GM12891 (cell line): ENCODE measurements around the gene MTAP.

Source experiments
- DNase-seq: peaks from one replicate; pipeline ENCODE4 v3.0.0; 2011; ENCODE audit warnings: low spot score; ENCODE audit not compliant: insufficient read length
- FAIRE-seq: peaks from 2 replicates; lab custom pipeline; 2011; peaks lifted over from hg19 to GRCh38; lab: Jason Lieb, UNC
- PAX5 ChIP-seq: IDR thresholded peaks from 2 replicates; pipeline ENCODE4 v1.6.1; 2011; ENCODE audit warnings: low read length, moderate library complexity, mild to moderate bottlenecking; ENCODE audit not compliant: insufficient read depth, severe bottlenecking
- POLR2A ChIP-seq: IDR thresholded peaks from 2 replicates; pipeline ENCODE4 v1.6.1; 2011; ENCODE audit warnings: low read depth, low read length, control low read depth
- POLR2AphosphoS5 ChIP-seq: IDR thresholded peaks from 2 replicates; pipeline ENCODE4 v1.6.1; 2011; ENCODE audit warnings: low read depth, low read length, control low read depth
- POU2F2 ChIP-seq: IDR thresholded peaks from 2 replicates; pipeline ENCODE4 v1.6.1; 2011; ENCODE audit warnings: low read depth, mild to moderate bottlenecking, control low read depth, low read length, moderate library complexity
- SPI1 ChIP-seq: IDR thresholded peaks from 2 replicates; pipeline ENCODE4 v1.6.1; 2011; ENCODE audit warnings: low read depth, low read length, control low read depth
- TAF1 ChIP-seq: IDR thresholded peaks from 2 replicates; pipeline ENCODE4 v1.6.1; 2011; ENCODE audit warnings: low read depth, low read length, control low read depth

The MTAP gene

DNA sequence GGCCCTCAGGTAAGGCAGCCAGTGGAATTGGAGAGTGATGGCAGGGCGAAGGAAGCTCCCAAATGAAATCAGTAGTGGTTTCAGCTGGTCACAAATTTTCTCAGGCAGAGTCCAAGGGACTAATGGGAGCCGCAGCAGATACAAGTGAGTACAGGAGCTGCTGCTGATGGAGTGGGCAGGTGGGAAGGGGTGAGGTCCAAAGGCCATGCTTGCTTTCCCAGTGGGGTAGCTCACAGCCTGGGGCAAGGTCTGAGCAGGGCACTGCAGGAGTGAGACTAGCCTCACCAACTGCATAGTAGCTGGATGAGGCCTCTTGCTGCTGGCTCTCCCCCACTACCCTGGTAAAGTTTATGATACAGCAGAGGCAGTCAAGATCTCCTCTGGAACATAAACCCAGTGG, 38.2 kb downstream of the MTAP start:
- no peak for FAIRE-seq
- no peak for DNase-seq
- TF ChIP-seq SPI1 (no peak), POLR2AphosphoS5 (no peak), PAX5 (no peak), POU2F2 (no peak), POLR2A (no peak), TAF1 (no peak)

DNA sequence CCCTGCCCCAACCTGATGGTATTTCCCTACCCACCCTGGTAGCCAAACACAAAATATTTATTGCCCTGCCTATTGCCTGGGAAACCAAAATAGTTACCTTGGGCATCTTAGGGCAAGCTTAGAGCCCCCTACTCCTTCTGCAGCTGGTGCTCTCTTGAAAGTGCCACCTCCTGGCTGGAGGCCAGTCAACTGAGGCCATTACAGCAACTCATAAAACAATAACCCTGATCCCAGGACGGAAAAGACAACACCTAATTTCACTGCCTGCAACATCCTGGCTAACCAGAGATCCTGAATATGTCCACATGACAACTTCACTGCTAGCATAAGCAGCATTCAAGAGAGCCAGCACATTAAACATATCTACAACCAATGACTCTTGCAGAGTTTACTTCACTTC, 38.7 kb downstream of the MTAP start:
- no peak for DNase-seq
- TF ChIP-seq TAF1 (no peak), POLR2A (no peak), SPI1 (no peak), PAX5 (no peak), POU2F2 (no peak), POLR2AphosphoS5 (no peak)
- no peak for FAIRE-seq

DNA sequence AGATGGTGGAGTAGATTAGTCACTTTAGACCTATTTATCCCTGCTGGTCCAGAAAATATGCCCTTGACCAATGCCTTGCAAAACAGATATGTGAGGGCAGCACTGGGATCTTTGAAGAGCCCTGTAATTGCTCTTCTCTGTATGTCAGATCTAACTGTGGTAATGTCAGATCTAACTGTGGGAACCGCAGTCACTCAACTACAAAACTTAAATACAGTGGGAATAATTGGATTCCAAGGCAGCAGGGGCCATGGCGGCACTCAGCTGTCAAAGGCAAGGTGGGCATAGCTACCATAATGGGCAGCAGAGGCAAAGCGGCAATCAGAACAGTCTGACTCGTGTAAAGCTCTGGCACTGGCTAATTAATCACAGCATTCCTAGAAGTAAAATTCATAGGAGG, 46.2 kb downstream of the MTAP start:
- TF ChIP-seq POLR2AphosphoS5 (no peak), SPI1 (no peak), POU2F2 (no peak), PAX5 (no peak), POLR2A (no peak), TAF1 (no peak)

GRCh38 chr9:21852754-21853153, 50.3 kb downstream of the MTAP start:
- TF ChIP-seq POU2F2, result no peak
- peak; percentile 49 for TF ChIP-seq SPI1
- no peak for TF ChIP-seq PAX5
- no peak for TF ChIP-seq TAF1
- no peak for TF ChIP-seq POLR2A
- no peak for TF ChIP-seq POLR2AphosphoS5
- no peak for DNase-seq
- no peak for FAIRE-seq

More for the DNA sequence above, 46.2 kb downstream of the MTAP start:
- FAIRE-seq (no peak), DNase-seq (no peak)

DNA sequence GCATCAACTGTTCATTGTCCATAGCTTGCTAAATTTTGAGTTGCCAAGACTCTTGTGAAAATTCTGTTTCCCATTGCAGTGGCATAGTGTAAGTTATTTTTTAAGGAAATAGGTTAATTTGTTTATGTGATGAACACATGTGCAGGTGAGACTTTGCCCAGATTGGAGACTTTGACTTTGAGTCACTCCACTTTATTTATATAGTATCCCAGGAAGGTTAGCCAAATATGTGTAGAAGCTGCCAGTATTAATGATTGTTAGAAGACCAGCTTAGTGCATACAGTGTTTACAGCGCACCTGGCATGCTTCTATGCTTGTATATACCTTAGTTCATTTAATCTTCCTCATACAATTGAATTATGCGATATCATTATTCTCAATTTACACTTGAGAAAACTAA, 51.0 kb downstream of the MTAP start:
- DNase-seq, result no peak
- FAIRE-seq, result no peak
- TF ChIP-seq TAF1, result no peak

- DNase-seq (no peak), FAIRE-seq (no peak)
- no peak for TF ChIP-seq POLR2A
- no peak for TF ChIP-seq TAF1
- TF ChIP-seq SPI1, result no peak
- TF ChIP-seq POU2F2, result no peak
- TF ChIP-seq POLR2AphosphoS5, result no peak
- TF ChIP-seq PAX5, result no peak
Observed at GRCh38 chr9:21854119-21854518, 51.7 kb downstream of the MTAP start.

- FAIRE-seq (no peak), DNase-seq (no peak)
- TF ChIP-seq POLR2A (no peak), PAX5 (no peak), POLR2AphosphoS5 (no peak), SPI1 (no peak), POU2F2 (no peak), TAF1 (no peak)
Observed at GRCh38 chr9:21854594-21854993, 52.2 kb downstream of the MTAP start.

DNA sequence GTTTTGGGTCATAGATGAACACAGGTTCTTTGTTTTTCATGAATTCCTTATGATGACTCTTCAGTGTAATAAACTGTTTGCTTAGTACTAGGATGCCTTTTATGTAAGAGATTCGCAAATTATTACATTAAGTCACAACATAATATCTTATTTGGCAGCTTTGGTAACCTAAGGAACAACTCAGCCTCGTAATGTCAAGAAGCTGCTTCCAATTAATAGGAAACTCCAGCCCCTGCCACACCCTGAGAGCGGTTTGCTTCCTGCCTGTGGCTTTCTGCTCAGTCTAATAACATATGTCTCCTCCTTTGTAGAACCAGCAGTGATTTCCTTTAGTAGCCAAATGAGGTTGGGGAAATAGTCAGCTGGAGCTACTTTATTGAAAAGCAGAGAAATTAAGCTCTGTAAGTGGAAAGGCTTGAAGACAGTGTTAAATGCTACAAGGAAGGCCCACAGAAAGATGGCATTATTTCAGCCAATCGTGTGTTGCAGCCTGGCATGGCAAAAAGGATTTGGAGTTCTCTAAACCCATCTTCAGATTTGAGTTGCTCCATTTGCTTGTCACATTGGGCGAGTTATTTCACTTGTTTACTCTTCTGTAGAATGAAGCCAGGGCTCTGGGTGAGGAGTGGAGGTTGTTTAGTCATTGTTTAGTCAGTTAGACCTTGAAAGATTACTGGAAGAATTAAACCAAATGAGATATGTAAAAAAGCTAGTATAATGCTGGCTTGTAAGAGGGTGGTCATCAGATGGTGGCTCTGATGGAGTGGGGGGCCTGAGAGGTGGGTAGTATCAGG, 54.1 kb downstream of the MTAP start:
- no peak for TF ChIP-seq POU2F2
- TF ChIP-seq TAF1, result no peak
- no peak for TF ChIP-seq SPI1
- no peak for TF ChIP-seq PAX5
- TF ChIP-seq POLR2A, result no peak
- TF ChIP-seq POLR2AphosphoS5, result no peak
- FAIRE-seq (no peak), DNase-seq (no peak)

DNA sequence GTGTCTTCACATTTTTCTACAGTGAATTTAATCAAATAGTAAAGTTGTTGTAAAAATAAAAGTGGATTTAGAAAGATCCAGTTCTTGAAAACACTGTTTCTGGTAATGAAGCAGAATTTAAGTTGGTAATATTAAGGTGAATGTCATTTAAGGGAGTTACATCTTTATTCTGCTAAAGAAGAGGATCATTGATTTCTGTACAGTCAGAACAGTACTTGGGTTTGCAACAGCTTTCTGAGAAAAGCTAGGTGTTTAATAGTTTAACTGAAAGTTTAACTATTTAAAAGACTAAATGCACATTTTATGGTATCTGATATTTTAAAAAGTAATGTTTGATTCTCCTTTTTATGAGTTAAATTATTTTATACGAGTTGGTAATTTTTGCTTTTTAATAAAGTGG, 60.4 kb downstream of the MTAP start:
- TF ChIP-seq POLR2A, result no peak
- no peak for TF ChIP-seq PAX5
- TF ChIP-seq TAF1, result no peak
- TF ChIP-seq POU2F2, result no peak
- no peak for TF ChIP-seq SPI1
- no peak for TF ChIP-seq POLR2AphosphoS5
- DNase-seq (no peak), FAIRE-seq (no peak)

DNA sequence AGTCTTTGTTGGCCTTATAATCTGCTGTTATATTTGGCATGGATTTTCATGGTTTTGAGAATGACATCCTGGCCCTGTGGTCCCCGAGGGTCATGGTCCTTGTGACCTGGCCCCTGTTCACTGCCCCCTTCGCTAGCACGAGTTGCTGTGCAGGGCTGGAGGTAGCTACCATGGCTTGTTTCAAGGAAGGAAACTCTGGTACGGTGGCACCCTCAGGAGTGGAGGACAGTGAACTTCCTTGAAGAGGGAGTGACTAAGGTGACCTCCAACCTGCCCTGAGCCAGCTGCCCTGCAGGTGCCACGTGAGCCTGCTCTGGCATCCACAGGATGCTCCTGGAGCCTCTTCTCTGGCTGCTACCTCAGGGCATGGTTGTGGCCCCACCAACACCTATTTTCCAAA, 62.1 kb downstream of the MTAP start:
- TF ChIP-seq PAX5 (no peak), POLR2A (no peak), TAF1 (no peak), SPI1 (no peak), POU2F2 (no peak), POLR2AphosphoS5 (no peak)
- FAIRE-seq (no peak), DNase-seq (no peak)
